Peyer's patch (tissue), 4 donors: ENCODE data around the gene IMMP1L.

Source experiments
- CTCF ChIP-seq, 6 experiments: fragments of 450-650 bp in 4 of 6; fragments of 200-600 bp in 2 of 6; sonication (generic) in 1 of 6; IDR thresholded peaks; one replicate each; pipeline ENCODE4 v1.5.1; 2017 to 2019; ENCODE audit warnings: antibody characterized with exemption in 6 of 6, mild to moderate bottlenecking in 3 of 6, moderate library complexity in 1 of 6
- POLR2A ChIP-seq, 2 donors: fragments of 450-650 bp; IDR thresholded peaks; one replicate each; pipeline ENCODE4 v1.5.1; 2017; ENCODE audit warnings: antibody characterized with exemption in 2 of 2, mild to moderate bottlenecking in 2 of 2, moderate library complexity in 2 of 2

DNA sequence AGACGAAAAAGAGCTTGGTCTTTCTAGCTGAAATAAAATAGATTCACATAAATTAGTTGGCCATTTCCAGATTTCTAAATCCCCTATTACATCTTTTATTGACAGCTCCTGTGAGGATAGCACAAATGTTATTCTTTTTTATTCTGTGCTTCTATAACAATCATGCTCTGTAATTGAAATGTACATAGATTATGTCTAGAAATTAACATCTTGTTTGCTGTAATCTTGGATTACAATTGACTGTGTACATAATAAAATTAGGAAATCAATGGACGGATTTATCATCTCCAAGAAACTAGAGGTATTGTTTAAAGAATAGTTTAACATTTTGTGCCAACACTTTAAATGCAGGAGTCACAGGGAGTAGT is 31.2 kb downstream of the IMMP1L start:
- TF ChIP-seq POLR2A (IDR thresholded peaks at IDR 0.05), result no peak
- no peak for TF ChIP-seq CTCF (IDR thresholded peaks at IDR 0.05)
